K562 (cell line): ENCODE data around the gene ASPRV1. TPM values are rescaled to one million over a fixed set of nuclear protein-coding genes. Genes with fewer than 3 reads are reported as not detected.

Experiments
- CCNT2 ChIP-seq: IDR thresholded peaks from 2 replicates; pipeline ENCODE4 v1.6.1; 2011; ENCODE audit warnings: borderline replicate concordance, low read depth, mild to moderate bottlenecking, moderate library complexity, mixed read lengths, low read length; ENCODE audit not compliant: insufficient read length; ENCODE audit errors: extremely low read depth
- FOXK2 ChIP-seq, 2 experiments: fragments of 450-650 bp; IDR thresholded peaks in 1 of 2; conservative IDR thresholded peaks in 1 of 2; 2 replicates each; pipeline ENCODE4 v1.6.1; 2016; ENCODE audit warnings: low read depth in 2 of 2, mild to moderate bottlenecking in 1 of 2
- HDAC1 ChIP-seq, 2 experiments: fragments of 450-650 bp; IDR thresholded peaks; 2 replicates each; pipeline ENCODE4 v1.6.1; 2016 to 2017; ENCODE audit warnings: inconsistent platforms in 1 of 2, mild to moderate bottlenecking in 1 of 2, moderate library complexity in 1 of 2
- LARP7 ChIP-seq: fragments of 450-650 bp; IDR thresholded peaks from 2 replicates; pipeline ENCODE4 v1.6.1; 2016
- MNT ChIP-seq, 2 experiments: fragments of 450-650 bp; conservative IDR thresholded peaks; 2 replicates each; pipeline ENCODE4 v1.6.1; 2017; ENCODE audit warnings: mild to moderate bottlenecking in 2 of 2, moderate library complexity in 2 of 2
- MTA3 ChIP-seq: fragments of 450-650 bp; formaldehyde crosslinking; IDR thresholded peaks from 2 replicates; pipeline ENCODE4 v1.6.1; 2017; ENCODE audit warnings: mild to moderate bottlenecking, borderline replicate concordance
- SIN3A ChIP-seq, 2 experiments: fragments of 150-350 bp in 1 of 2; IDR thresholded peaks; 2 replicates each; pipeline ENCODE4 v1.6.1; 2011 to 2016; ENCODE audit warnings: borderline replicate concordance in 2 of 2, low read depth in 2 of 2, low read length in 2 of 2, mild to moderate bottlenecking in 2 of 2, moderate library complexity in 2 of 2; ENCODE audit not compliant: control insufficient read depth in 1 of 2
- THAP12 ChIP-seq: fragments of 250-450 bp; sonication (Bioruptor Pico); IDR thresholded peaks from 2 replicates; pipeline ENCODE4 v1.9.0; 2021; ENCODE audit warnings: mild to moderate bottlenecking, inconsistent platforms
- YY1 ChIP-seq, 3 experiments: IDR thresholded peaks; 2 replicates each; pipeline ENCODE4 v1.6.1; 2011; ENCODE audit warnings: low read length in 2 of 3, mild to moderate bottlenecking in 2 of 3, moderate library complexity in 2 of 3, borderline replicate concordance in 1 of 3, control low read depth in 1 of 3, low read depth in 1 of 3; ENCODE audit not compliant: insufficient read depth in 3 of 3, insufficient replicate concordance in 2 of 3, control insufficient read depth in 1 of 3, insufficient read length in 1 of 3; ENCODE audit errors: extremely low read depth in 1 of 3
- ZNF24 ChIP-seq: fragments of 450-650 bp; IDR thresholded peaks from 2 replicates; pipeline ENCODE4 v1.6.1; 2016
- ZNF41 ChIP-seq: fragments of 250-450 bp; sonication (Bioruptor Pico); conservative IDR thresholded peaks from 2 replicates; pipeline ENCODE4 v1.4.0; 2020; ENCODE audit warnings: mild to moderate bottlenecking
- ZNF511 ChIP-seq: sonication (generic); formaldehyde crosslinking; IDR thresholded peaks from 2 replicates; pipeline ENCODE4 v1.8.0; 2022; ENCODE audit warnings: mild to moderate bottlenecking, missing genetic modification reagents
- ZNF551 ChIP-seq: fragments of 250-450 bp; sonication (Bioruptor Pico); IDR thresholded peaks from 2 replicates; pipeline ENCODE4 v1.5.0; 2021; ENCODE audit warnings: mild to moderate bottlenecking, moderate library complexity
- ZNF668 ChIP-seq: fragments of 250-450 bp; sonication (Bioruptor Pico); IDR thresholded peaks from 2 replicates; pipeline ENCODE4 v1.8.0; 2022; ENCODE audit warnings: mild to moderate bottlenecking, inconsistent platforms
- polyA plus RNA-seq, 8 experiments: library from polyadenylated mRNA; depleted of rRNA in 4 of 8; stranded (reverse) in 5 of 8; unstranded in 3 of 8; fragments of >200 nt; fragmentation: Nextera tagmentation in 2 of 8; fragmentation: Illumina TruSeq in 1 of 8; extraction: Ambion mirVana in 2 of 8; extraction: Trizol in 1 of 8; gene quantifications; 2 replicates each; pipeline versions ENCODE4 v1.2.1 to v1.2.3, GENCODE V29; 2011 to 2014; ENCODE audit warnings: inconsistent platforms in 1 of 8, missing spikeins in 1 of 8
- total RNA-seq, 7 experiments: library from RNA; depleted of rRNA in 6 of 7; stranded (reverse); fragments of >200 nt in 6 of 7; fragmentation: Illumina TruSeq in 2 of 7; extraction: Trizol in 2 of 7; gene quantifications; 2 replicates each; pipeline versions ENCODE4 v1.2.1 to v1.2.3, GENCODE V29; 2011 to 2021; ENCODE audit warnings: low replicate concordance in 1 of 7
- TF ChIP-seq, protein P1 (sequence below): sonication (generic); formaldehyde crosslinking; IDR thresholded peaks from 2 replicates; pipeline ENCODE4 v1.8.1; 2023; ENCODE audit warnings: mild to moderate bottlenecking, missing genetic modification reagents
- TF ChIP-seq, protein P2 (sequence below): fragments of 450-650 bp; formaldehyde crosslinking; IDR thresholded peaks from 2 replicates; pipeline ENCODE4 v1.4.0; 2022; ENCODE audit warnings: mild to moderate bottlenecking, moderate library complexity

The ASPRV1 gene
- total and polyA plus RNA-seq, 9 of the 15 experiments (the other 6 are each of a cell fraction or from before 2014, with no cell fraction given), result 0.17 to 0.72 (median 0.47) TPM; not detected in 1

- TF ChIP-seq, protein P1, sequence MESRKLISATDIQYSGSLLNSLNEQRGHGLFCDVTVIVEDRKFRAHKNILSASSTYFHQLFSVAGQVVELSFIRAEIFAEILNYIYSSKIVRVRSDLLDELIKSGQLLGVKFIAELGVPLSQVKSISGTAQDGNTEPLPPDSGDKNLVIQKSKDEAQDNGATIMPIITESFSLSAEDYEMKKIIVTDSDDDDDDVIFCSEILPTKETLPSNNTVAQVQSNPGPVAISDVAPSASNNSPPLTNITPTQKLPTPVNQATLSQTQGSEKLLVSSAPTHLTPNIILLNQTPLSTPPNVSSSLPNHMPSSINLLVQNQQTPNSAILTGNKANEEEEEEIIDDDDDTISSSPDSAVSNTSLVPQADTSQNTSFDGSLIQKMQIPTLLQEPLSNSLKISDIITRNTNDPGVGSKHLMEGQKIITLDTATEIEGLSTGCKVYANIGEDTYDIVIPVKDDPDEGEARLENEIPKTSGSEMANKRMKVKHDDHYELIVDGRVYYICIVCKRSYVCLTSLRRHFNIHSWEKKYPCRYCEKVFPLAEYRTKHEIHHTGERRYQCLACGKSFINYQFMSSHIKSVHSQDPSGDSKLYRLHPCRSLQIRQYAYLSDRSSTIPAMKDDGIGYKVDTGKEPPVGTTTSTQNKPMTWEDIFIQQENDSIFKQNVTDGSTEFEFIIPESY (CRISPR knock-in tag), result 0 out of 2 replicates have a peak, but pooled peaks have one; percentile 35
- TF ChIP-seq CCNT2 (peak; percentile 60), ZNF551 (CRISPR knock-in tag) (no peak), SIN3A (IDR thresholded peaks at IDR 0.05; ENCODE audit: borderline replicate concordance in 2 of 2, control insufficient read depth in 1 of 2, low read depth in 2 of 2, low read length in 2 of 2) (peak; percentile 25 to 92; a peak in 1 of 4 replicates), YY1 (IDR thresholded peaks at IDR 0.05; ENCODE audit: borderline replicate concordance in 1 of 3, control insufficient read depth in 1 of 3, extremely low read depth in 1 of 3, insufficient read depth in 3 of 3, insufficient read length in 1 of 3, insufficient replicate concordance in 2 of 3, low read depth in 1 of 3, low read length in 2 of 3) (peak in 2 of 3 experiments; percentile 78 to 86), LARP7 (no peak), MTA3 (peak; percentile 46; the same call in 1 of the 2 replicates), THAP12 (peak; percentile 62; the same call in 1 of the 2 replicates), ZNF511 (CRISPR knock-in tag) (peak; percentile 89; the same call in 1 of the 2 replicates), FOXK2 (conservative IDR thresholded peaks at IDR 0.05 in 1 of 2, IDR thresholded peaks at IDR 0.05 in 1 of 2; ENCODE audit: low read depth in 2 of 2) (peak; percentile 53 to 54; a peak in 2 of 4 replicates), MNT (conservative IDR thresholded peaks at IDR 0.05) (peak; percentile 12 to 29; a peak in 3 of 4 replicates), ZNF24 (no peak), HDAC1 (IDR thresholded peaks at IDR 0.05) (peak in 1 of 2 experiments; percentile 92; a peak in 2 of 4 replicates), ZNF41 (CRISPR knock-in tag) (no peak), ZNF668 (CRISPR knock-in tag) (no peak)
- TF ChIP-seq, protein P2, sequence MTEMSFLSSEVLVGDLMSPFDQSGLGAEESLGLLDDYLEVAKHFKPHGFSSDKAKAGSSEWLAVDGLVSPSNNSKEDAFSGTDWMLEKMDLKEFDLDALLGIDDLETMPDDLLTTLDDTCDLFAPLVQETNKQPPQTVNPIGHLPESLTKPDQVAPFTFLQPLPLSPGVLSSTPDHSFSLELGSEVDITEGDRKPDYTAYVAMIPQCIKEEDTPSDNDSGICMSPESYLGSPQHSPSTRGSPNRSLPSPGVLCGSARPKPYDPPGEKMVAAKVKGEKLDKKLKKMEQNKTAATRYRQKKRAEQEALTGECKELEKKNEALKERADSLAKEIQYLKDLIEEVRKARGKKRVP (CRISPR knock-in tag), result 0 out of 2 replicates have a peak, but pooled peaks have one; percentile 1
These were observed 46.2 kb downstream of the ASPRV1 start, which contains the start of gene MXD1 (continued) for GRCh38 chr2:69914950-69915945.
